OCI-LY1 (cell line): ENCODE data around the gene CNOT2.

Source experiments
- CTCF ChIP-seq: fragments of 200-600 bp; sonication (generic), shearing (Covaris generic); IDR thresholded peaks from 2 replicates; pipeline ENCODE4 v1.5.1; 2017; ENCODE audit warnings: mild to moderate bottlenecking, antibody characterized with exemption, low read length, moderate library complexity, mixed read lengths
- EZH2 ChIP-seq: fragments of 200-600 bp; sonication (generic), shearing (Covaris generic); IDR thresholded peaks from 2 replicates; pipeline ENCODE4 v1.8.0; 2017; ENCODE audit warnings: borderline replicate concordance, mixed run types, mild to moderate bottlenecking, antibody characterized with exemption, low read length, moderate library complexity, mixed read lengths

- TF ChIP-seq EZH2 (no peak), CTCF (no peak)
Measured at GRCh38 chr12:70383886-70384285, 140.7 kb downstream of the CNOT2 start.
